Activated naive CD4-positive, alpha-beta T cell treated with anti-CD3 and anti-CD28 coated beads, Interleukin-2, amount 50 U/mL, for 72 hours (primary cell): ENCODE measurements around the gene SPOPL. TPM values are rescaled to one million over a fixed set of nuclear protein-coding genes. Genes with fewer than 3 reads are reported as not detected.
A peak's percentile ranks its signal among the peaks of the same experiment; 100 is the strongest.
"Not testable (repeated sequence)": the region's sequence is repeated elsewhere in the genome, so short reads cannot be mapped to it uniquely, and the experiment has no call there.

ENCODE experiments used
- ATAC-seq, 2 donors: fragments of 150-1000 bp; cut with Tn5 transposase; 2 replicates each; pipeline ENCODE4 v1.10.0; 2021; ENCODE audit warnings: mild to moderate bottlenecking in 2 of 2, moderate library complexity in 2 of 2
- DNase-seq, 2 donors: peaks; one replicate each; pipeline ENCODE4 v3.0.0; 2021 to 2022; ENCODE audit warnings: low spot score in 2 of 2
- H3K27ac Mint-ChIP-seq, 2 donors: one replicate each; pipeline ENCODE4 v1.8.0; 2022; ENCODE audit warnings: mild to moderate bottlenecking in 2 of 2, mixed read lengths in 2 of 2
- H3K36me3 Mint-ChIP-seq, 2 donors: one replicate each; pipeline ENCODE4 v1.8.0; 2022; ENCODE audit warnings: mixed read lengths in 2 of 2
- H3K9me3 Mint-ChIP-seq, 2 donors: one replicate each; pipeline ENCODE4 v1.8.0; 2022; ENCODE audit warnings: mixed read lengths in 2 of 2
- total RNA-seq, 2 donors: library from RNA; stranded (reverse); gene quantifications; one replicate each; pipeline ENCODE4 v1.2.3, GENCODE V29; 2022

Gene SPOPL
- total RNA-seq, 2 donors from 2014 or later: 13.8 to 15.4 TPM

GRCh38 chr2:138504546-138505235 lies 3.1 kb downstream of the SPOPL start:
- no peak for ATAC-seq
- H3K9me3 Mint-ChIP-seq: peaks cover 0 to 7% of the 10 kb centered on the region in 2 donors
- no peak for DNase-seq
- H3K36me3 Mint-ChIP-seq: peaks cover 25 to 29% of the 10 kb centered on the region in 2 donors
- H3K27ac Mint-ChIP-seq: peak overlapping the region in 1 of 2 donors; percentile 41

GRCh38 chr2:138507267-138507666 lies 5.7 kb downstream of the SPOPL start:
- H3K27ac Mint-ChIP-seq: no peak overlapping the region
- DNase-seq: no peak
- ATAC-seq: no peak
- H3K36me3 Mint-ChIP-seq: peaks cover 17 to 34% of the 10 kb centered on the region in 2 donors
- peaks cover 0 to 7% of the 10 kb centered on the region in 2 donors for H3K9me3 Mint-ChIP-seq

- ATAC-seq (no peak), DNase-seq (no peak)
- Mint-ChIP-seq H3K9me3 (peaks cover 3 to 12% of the 10 kb centered on the region in 2 donors), H3K27ac (no peak overlapping the region), H3K36me3 (peaks cover 16 to 34% of the 10 kb centered on the region in 2 donors)
Measured at GRCh38 chr2:138510319-138510718, 8.7 kb downstream of the SPOPL start.

GRCh38 chr2:138512672-138513071 lies 11.1 kb downstream of the SPOPL start:
- H3K36me3 Mint-ChIP-seq: peaks cover 7 to 20% of the 10 kb centered on the region in 2 donors

GRCh38 chr2:138514173-138514572 lies 12.6 kb downstream of the SPOPL start:
- ATAC-seq: no peak
- Mint-ChIP-seq H3K36me3 (peaks cover 7 to 20% of the 10 kb centered on the region in 2 donors), H3K27ac (no peak overlapping the region), H3K9me3 (peaks cover 3 to 5% of the 10 kb centered on the region in 2 donors)
- DNase-seq: no peak

More at GRCh38 chr2:138512672-138513071, 11.1 kb downstream of the SPOPL start:
- no peak overlapping the region for H3K27ac Mint-ChIP-seq
- DNase-seq (no peak), ATAC-seq (no peak)
- peaks cover 3 to 5% of the 10 kb centered on the region in 2 donors for H3K9me3 Mint-ChIP-seq

- H3K36me3 Mint-ChIP-seq: peaks cover 7 to 12% of the 10 kb centered on the region in 2 donors
- H3K9me3 Mint-ChIP-seq: peaks cover 3 to 5% of the 10 kb centered on the region in 2 donors
- DNase-seq: no peak
- ATAC-seq: no peak
- no peak overlapping the region for H3K27ac Mint-ChIP-seq
Measured at GRCh38 chr2:138515092-138515491, 13.5 kb downstream of the SPOPL start.

GRCh38 chr2:138516030-138516704 lies 14.6 kb downstream of the SPOPL start:
- H3K9me3 Mint-ChIP-seq: peaks cover 3 to 5% of the 10 kb centered on the region in 2 donors
- H3K27ac Mint-ChIP-seq: no peak overlapping the region
- no peak for DNase-seq
- peak; percentile 40 to 66 for ATAC-seq
- H3K36me3 Mint-ChIP-seq: peaks cover 7 to 9% of the 10 kb centered on the region in 2 donors

- ATAC-seq (no peak), DNase-seq (no peak)
- peaks cover 14 to 28% of the 10 kb centered on the region in 2 donors for H3K36me3 Mint-ChIP-seq
- H3K9me3 Mint-ChIP-seq: peaks cover 6 to 8% of the 10 kb centered on the region in 2 donors
- H3K27ac Mint-ChIP-seq: no peak overlapping the region
Measured at GRCh38 chr2:138518860-138519259, 17.3 kb downstream of the SPOPL start.

GRCh38 chr2:138521821-138522220 lies 20.3 kb downstream of the SPOPL start:
- peaks cover 17 to 18% of the 10 kb centered on the region in 2 donors for H3K9me3 Mint-ChIP-seq
- H3K27ac Mint-ChIP-seq: no peak overlapping the region
- DNase-seq (no peak), ATAC-seq (no peak)
- peaks cover 27 to 41% of the 10 kb centered on the region in 2 donors for H3K36me3 Mint-ChIP-seq

GRCh38 chr2:138522556-138522955 lies 21.0 kb downstream of the SPOPL start:
- ATAC-seq (no peak), DNase-seq (no peak)
- Mint-ChIP-seq H3K9me3 (peaks cover 17 to 18% of the 10 kb centered on the region in 2 donors), H3K36me3 (peaks cover 27 to 42% of the 10 kb centered on the region in 2 donors), H3K27ac (no peak overlapping the region)

- not testable (repeated sequence) for ATAC-seq, DNase-seq, H3K27ac Mint-ChIP-seq
- Mint-ChIP-seq H3K9me3 (peaks cover 17 to 18% of the 10 kb centered on the region in 2 donors), H3K36me3 (peaks cover 27 to 48% of the 10 kb centered on the region in 2 donors)
Measured at GRCh38 chr2:138523018-138523672, 21.6 kb downstream of the SPOPL start.

GRCh38 chr2:138523673-138524042 lies 22.1 kb downstream of the SPOPL start:
- not testable (repeated sequence) for ATAC-seq, DNase-seq, H3K27ac Mint-ChIP-seq
- Mint-ChIP-seq H3K9me3 (peaks cover 17 to 18% of the 10 kb centered on the region in 2 donors), H3K36me3 (peaks cover 27 to 52% of the 10 kb centered on the region in 2 donors)

- ATAC-seq: not testable (repeated sequence)
Measured at GRCh38 chr2:138524353-138524752, 22.8 kb downstream of the SPOPL start.

GRCh38 chr2:138531913-138532312 lies 30.3 kb downstream of the SPOPL start:
- peaks cover 5% of the 10 kb centered on the region in 2 donors for H3K9me3 Mint-ChIP-seq
- no peak for ATAC-seq
- DNase-seq: no peak
- H3K36me3 Mint-ChIP-seq: peaks cover 14 to 23% of the 10 kb centered on the region in 2 donors
- H3K27ac Mint-ChIP-seq: no peak overlapping the region

More at GRCh38 chr2:138524353-138524752, 22.8 kb downstream of the SPOPL start:
- Mint-ChIP-seq H3K9me3 (peaks cover 17 to 18% of the 10 kb centered on the region in 2 donors), H3K36me3 (peaks cover 27 to 52% of the 10 kb centered on the region in 2 donors)
- not testable (repeated sequence) for H3K27ac Mint-ChIP-seq, DNase-seq

GRCh38 chr2:138534791-138535190 lies 33.2 kb downstream of the SPOPL start:
- DNase-seq: no peak
- no peak for ATAC-seq
- H3K36me3 Mint-ChIP-seq: peaks cover 25 to 36% of the 10 kb centered on the region in 2 donors

GRCh38 chr2:138536302-138536701 lies 34.7 kb downstream of the SPOPL start:
- ATAC-seq: no peak
- Mint-ChIP-seq H3K9me3 (peaks cover 15% of the 10 kb centered on the region in 2 donors), H3K27ac (no peak overlapping the region), H3K36me3 (peaks cover 26 to 44% of the 10 kb centered on the region in 2 donors)
- no peak for DNase-seq

More at GRCh38 chr2:138534791-138535190, 33.2 kb downstream of the SPOPL start:
- Mint-ChIP-seq H3K9me3 (peaks cover 15% of the 10 kb centered on the region in 2 donors), H3K27ac (no peak overlapping the region)

GRCh38 chr2:138536740-138537139 lies 35.2 kb downstream of the SPOPL start:
- Mint-ChIP-seq H3K27ac (no peak overlapping the region), H3K9me3 (peaks cover 17 to 18% of the 10 kb centered on the region in 2 donors), H3K36me3 (peaks cover 31 to 49% of the 10 kb centered on the region in 2 donors)
- ATAC-seq (no peak), DNase-seq (no peak)
